GM12864 (cell line): ENCODE measurements around the gene PDLIM7.

Experiments used
- DNase-seq: peaks from one replicate; pipeline ENCODE4 v3.0.0-alpha.2; 2011; ENCODE audit warnings: low read depth
- H3K4me3 ChIP-seq: 2 replicates; pipeline ENCODE4 v1.5.1; 2011; ENCODE audit warnings: mild to moderate bottlenecking, low read depth, low read length, control low read depth
- TF ChIP-seq, protein P1 (sequence below): IDR thresholded peaks from 2 replicates; pipeline ENCODE4 v1.5.1; 2011; ENCODE audit warnings: low read depth, mild to moderate bottlenecking, moderate library complexity, low read length, control low read depth, inconsistent platforms; ENCODE audit errors: missing control alignments

The PDLIM7 gene

DNA sequence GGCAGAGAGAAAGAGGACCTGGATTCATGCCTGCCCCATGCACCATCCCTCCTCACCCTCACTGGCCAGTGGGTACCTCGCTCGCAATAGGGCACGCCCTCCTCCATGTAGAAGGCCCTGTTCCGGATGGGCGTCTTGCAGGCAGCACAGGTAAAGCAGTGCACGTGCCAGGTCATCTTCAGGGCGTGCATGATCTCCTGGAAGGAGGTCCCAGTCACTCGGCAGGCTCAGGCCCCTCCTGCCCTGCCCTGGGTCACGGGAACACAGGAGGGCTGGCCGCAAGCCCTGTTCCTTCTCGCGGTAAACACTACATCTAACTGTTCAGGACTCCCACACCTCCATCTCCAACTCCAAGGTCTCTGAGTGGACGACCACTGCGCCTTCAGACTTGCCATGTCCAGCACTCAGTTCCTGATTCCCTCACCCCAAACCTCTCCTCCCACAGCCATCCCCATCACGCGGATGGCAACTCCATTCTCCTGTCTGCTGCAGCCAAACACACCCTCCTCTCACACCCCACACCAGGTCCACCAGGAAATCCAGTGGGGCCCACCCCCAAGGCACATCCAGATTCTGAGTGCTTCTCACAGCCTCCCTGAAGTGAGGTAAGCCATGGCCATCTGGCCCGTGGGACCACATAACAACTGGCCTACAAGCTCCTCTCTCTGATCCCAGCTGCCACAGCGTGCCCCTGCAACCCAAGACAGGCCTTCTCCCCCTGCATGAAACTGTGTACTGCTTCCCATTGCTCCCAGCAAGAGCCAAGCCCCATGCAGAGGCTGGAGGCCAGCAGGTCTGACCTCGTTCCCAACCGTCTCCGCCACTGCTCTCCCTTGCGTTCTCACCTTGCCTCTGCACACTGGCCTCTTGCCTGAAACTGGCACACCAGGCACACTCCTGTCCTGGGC, 13.2 kb downstream of the PDLIM7 start:
- TF ChIP-seq, protein P1, sequence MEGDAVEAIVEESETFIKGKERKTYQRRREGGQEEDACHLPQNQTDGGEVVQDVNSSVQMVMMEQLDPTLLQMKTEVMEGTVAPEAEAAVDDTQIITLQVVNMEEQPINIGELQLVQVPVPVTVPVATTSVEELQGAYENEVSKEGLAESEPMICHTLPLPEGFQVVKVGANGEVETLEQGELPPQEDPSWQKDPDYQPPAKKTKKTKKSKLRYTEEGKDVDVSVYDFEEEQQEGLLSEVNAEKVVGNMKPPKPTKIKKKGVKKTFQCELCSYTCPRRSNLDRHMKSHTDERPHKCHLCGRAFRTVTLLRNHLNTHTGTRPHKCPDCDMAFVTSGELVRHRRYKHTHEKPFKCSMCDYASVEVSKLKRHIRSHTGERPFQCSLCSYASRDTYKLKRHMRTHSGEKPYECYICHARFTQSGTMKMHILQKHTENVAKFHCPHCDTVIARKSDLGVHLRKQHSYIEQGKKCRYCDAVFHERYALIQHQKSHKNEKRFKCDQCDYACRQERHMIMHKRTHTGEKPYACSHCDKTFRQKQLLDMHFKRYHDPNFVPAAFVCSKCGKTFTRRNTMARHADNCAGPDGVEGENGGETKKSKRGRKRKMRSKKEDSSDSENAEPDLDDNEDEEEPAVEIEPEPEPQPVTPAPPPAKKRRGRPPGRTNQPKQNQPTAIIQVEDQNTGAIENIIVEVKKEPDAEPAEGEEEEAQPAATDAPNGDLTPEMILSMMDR: no peak
- H3K4me3 ChIP-seq: no peak overlapping the region
- DNase-seq: no peak

GRCh38 chr5:177483042-177483441, 14.4 kb downstream of the PDLIM7 start:
- TF ChIP-seq, protein P1: no peak
- no peak for DNase-seq
- H3K4me3 ChIP-seq: no peak overlapping the region

GRCh38 chr5:177482359-177482795, 15.0 kb downstream of the PDLIM7 start:
- no peak overlapping the region for H3K4me3 ChIP-seq
- TF ChIP-seq, protein P1: no peak
- no peak for DNase-seq

DNA sequence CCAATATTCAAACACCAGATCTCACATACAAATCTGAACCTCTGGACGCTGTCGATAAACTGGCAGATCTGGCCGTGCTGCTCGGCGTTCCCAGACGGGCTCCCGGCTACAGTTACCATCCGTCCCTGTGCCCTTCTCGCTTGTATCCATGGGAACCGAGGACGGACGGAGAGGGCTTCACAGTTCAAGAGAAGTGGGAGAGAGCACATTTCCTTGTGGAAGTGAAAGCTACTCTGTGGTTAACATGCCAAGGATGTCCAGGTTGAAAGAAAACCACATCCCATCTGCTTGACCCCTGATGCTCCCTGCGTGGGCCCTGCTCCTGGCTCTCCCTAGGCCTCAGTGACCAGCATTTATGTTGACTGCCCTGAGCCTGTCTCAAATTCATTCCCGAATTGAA, 17.6 kb downstream of the PDLIM7 start:
- DNase-seq: no peak
- TF ChIP-seq, protein P1: no peak

DNA sequence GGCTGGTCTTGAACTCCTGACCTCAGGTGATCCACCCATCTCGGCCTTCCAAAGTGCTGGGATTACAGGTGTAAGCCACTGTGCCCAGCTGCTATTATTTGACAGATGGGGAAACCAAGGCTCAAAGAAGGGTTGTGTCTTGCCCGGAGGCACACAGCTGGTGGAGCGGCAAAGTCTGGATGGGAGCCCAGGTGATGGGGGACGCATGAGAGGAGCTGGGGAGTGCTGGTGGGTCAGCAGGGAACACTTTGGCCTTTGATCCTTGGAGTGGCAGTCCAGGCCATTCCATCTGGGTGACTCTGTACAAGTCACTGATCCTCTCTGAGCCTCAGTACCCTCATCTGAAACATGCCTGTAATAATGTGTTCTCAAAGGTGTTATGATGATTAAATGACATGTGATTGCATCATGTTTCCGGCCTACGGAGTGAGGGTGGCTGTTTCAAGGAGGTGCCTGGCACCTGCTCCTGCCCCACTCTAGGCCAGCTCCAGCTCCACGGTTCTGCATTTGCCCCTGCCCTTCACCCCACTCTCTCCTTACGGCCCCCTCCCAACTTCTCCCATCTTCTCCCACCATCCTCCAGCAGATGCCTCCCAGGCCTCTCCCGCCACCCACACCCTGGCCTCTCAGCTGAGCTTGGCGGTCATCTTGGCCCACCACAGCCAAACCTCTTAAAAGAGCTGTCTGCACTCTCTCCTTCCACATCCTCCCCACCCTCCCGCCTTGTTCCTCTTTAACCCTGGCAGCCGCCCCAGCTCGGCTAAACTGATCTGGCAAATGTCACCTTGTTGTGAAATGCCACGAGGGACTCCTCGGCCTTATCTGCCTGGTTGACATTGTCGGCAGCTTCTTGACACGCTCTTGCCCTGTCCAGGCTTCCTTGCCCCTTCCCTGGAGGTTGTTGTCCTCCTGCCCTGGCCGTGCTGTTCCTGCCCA, 18.4 kb downstream of the PDLIM7 start:
- DNase-seq: no peak
- H3K4me3 ChIP-seq: no peak overlapping the region
- TF ChIP-seq, protein P1: no peak

More for the DNA sequence above, 17.6 kb downstream of the PDLIM7 start:
- H3K4me3 ChIP-seq: no peak overlapping the region

- TF ChIP-seq, protein P1: no peak
- no peak overlapping the region for H3K4me3 ChIP-seq
- no peak for DNase-seq
These were observed 19.5 kb downstream of the PDLIM7 start for GRCh38 chr5:177477701-177478477.
